Measurements from ENCODE around the gene MED29.

MED29 gene, protein sequence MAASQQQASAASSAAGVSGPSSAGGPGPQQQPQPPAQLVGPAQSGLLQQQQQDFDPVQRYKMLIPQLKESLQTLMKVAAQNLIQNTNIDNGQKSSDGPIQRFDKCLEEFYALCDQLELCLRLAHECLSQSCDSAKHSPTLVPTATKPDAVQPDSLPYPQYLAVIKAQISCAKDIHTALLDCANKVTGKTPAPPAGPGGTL

DNA sequence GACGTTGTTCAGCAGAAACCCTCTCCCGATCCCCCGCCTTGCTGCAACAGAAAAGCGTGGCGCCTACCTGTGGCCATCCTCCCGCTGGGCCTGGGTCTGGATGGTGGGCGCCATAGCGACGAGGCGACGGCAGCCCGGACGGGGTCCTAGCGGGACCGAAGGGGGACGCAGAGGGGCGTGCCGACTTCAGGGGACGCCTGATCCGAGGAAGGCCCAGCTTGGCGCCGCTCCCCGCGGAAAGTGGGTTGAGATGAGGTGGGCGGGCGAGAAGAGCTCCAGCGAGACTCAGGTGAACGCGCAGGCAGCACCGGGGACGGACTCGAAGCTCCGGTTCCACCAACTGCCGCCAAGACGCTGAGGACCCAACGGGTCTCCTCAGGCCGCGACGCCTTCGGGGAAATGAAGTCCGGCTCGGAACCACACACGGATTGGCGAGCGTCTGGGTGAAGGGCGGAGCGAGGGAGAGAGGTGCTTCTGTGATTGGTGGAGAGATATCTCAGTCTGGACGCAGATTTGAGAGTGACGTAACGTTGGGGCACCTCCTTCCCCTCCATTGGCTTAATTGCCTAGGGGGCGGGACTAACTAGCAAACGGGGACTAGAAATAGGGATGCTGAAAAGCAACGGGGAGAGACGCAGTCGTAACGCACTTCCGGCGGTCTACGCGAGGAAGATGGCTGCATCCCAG, at the start of gene MED29, which contains the start of gene PAF1:
MED29 (plus strand) TSS at position 628 of the 687 bp plus-strand sequence; CDS start at position 673, 45 bp downstream.
PAF1 (minus strand) TSS at position 356 of the 687 bp plus-strand sequence; CDS start at position 114, 242 bp downstream.
- DNase-seq, result peak; percentile 96

DNA sequence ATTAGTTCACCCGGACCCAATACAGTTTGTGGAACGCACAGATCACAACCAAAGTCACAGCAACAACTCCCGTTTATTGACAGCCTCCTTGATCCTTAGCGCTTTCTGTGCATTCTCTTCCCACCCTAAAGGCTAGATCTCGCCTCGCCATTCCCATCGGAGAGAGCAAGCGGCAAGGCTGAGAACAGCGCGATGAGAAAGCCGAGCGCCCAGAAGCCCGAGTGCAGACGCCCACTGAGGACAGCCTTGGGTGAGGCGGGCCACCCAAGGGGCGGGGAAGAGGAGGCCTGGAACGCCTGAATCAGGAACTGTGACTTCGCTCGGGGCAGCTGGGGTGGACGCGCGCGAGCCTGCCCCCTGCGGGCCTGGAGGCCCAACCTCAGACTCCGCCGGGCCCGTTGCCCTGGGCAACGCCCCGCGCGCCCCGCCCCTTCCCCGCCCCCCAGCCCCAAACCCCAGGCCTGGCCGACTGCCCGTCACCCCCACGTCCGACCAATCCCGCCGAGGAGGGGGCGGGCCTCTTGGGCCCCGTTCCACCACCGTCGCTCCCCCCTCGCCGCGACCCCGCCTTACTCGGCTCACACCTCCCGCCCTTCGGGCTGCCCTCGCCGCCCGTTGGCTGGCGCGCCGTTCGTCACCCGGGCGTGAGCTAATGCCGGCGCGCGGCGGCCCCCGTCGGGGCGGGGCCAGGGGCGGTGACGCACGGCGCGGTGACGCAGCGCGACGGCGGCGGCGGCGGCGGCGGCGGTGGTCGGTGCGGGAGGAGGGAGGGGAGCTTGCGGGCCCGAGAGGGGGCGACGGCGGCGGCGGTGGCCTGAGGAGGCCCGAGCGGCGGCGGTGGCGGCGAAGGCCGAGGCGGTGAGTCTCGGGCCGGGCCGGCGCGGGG, 49.2 kb upstream of the MED29 start, which contains the start of gene SAMD4B:
SAMD4B (plus strand) TSS at position 703 of the 886 bp plus-strand sequence. CDS start 14,473 bp downstream, outside the sequence.
- peak; percentile 93 for DNase-seq

DNA sequence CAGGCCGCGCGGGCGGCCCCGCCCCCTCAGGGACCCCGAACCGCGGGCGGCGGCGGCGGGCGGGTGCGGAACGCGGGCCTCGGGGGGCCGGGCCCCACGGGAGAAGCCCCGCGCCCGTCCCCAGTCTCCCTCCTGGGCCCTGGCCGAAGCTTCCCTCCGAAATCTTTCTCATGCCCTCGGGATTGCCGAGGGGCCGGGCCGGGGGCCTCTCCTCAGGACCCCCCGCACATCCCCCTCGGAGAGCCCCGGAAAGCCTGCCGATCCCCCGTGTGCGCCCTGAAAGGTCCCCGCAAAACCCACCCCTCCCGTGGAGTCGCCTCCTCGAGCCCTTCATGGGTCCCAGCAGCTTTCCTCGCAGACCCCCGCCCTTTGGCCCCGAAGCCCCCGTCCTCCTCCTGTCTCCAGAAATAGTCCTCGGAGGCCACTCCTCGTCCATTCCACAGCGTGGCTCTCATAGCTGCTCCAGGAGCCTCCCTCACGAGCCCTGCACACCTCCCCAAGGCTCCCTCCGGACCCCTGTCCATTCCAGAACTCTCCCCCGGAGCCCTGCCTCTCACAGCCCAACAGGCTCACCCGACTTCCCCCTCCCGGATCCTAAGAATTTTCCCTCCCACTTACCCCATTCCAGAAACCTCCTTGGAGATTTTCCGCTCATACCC, 48.4 kb upstream of the MED29 start:
- no peak for DNase-seq

DNA sequence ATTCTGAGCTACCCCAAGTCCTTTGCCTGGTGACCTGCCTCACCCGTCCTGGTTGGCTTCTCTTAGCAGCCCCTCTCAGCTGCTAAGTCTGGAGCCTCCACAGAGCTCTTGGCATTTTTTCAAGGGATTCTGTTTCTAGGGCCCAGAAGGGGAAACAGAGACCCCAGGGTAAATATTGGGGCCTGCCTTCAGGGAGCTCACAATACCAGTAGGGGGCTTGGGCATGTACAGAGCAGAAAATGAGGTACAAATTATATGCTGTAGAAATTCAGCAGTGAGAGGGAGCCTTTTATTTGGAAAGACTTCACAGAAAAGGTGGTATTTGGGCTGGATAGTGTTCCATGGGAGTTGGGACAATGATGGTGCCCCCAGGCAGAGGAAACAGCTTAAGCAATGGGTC, 45.2 kb upstream of the MED29 start:
- no peak for DNase-seq

- no peak for DNase-seq
Observed at GRCh38 chr19:39347332-39348164, 43.6 kb upstream of the MED29 start.

DNA sequence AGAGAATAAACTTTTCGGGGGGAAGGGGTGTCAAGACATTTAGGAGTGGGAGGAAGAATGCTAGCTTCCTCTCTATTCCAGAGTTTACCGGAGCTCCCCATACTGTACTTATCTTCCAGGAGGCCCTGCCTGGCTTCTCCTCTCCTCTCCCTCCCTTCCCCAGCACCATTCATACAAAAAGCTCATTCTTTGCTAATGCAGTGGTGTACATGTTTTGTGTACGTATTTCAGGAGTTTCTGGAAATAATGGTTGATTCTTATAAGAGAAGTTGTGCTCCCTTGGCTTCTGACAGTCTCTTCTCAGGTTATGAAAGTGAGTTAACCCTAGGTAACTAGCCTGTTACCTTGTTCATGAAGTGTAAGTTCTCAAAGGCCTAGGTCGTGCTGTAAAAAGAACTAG, 41.9 kb upstream of the MED29 start:
- no peak for DNase-seq

- no peak for DNase-seq
Observed at GRCh38 chr19:39350156-39350555, 41.0 kb upstream of the MED29 start.

DNA sequence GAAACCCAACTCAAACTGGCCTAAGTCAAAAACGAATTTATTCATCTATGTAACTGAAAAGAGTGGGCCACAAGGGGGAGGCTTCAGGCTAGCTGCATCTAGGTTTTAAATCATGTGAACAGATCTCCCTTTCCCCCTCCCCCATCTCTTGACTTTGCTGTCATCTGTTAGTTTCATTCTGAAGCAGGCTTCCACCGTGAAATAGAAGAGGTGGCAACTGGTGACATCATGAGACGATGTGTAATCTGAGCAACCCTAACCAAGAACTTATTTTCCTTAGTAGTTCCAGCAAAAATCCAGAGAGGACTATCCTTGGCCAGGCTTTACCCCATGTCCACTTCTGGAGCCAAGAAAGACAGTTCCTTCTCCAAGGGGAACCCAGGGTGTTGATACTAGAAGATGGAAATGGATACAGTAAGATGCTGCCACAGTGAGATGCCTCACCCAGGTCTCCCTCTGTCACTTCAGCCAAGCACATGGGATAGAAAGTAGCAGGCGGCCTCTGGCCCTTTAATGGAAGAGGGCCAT, 39.6 kb upstream of the MED29 start:
- no peak for DNase-seq

DNA sequence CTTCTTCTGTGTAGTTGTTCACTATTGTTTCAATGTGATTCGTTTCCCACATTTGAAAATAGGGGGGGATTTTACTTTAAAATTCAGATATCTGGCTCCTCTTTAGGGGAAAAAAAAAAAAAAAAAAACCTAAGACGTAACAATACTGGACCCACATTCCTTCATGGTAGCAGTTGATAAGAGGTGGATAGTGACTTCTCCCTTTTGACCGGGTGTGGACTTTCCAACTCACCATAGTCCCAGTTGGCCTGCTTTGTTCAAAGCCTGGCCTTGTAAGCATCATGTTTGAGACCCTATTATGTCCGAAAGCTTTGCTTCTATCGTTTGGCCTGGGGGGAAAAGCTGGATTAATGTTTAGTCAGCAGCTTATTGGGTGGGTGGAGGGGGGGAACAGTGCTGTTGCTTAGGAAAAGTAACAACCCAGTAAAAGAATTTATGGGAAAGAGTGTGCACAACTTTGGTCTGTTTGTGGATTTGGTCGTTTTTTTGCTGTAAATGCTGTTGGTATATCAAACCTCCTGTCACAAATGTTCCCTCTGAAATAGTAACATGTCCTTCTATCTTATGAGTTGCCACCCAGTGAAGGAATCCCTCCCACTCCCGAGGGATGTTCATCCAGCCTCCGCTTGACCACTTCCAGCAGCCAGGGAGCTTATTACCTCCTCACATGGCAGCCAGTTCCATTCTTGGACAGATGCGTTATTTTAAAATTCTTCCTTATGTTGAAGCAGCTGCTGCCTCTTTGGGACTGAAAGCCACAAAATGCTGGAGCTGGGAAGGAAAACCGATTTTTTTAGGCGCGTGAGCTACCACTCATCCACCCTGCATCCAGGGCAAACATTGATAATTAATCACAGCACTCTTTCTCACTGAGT, 38.6 kb upstream of the MED29 start:
- no peak for DNase-seq

- no peak for DNase-seq
Observed at GRCh38 chr19:39355253-39355652, 35.9 kb upstream of the MED29 start.

- no peak for DNase-seq
Observed at GRCh38 chr19:39356073-39356472, 35.1 kb upstream of the MED29 start.

- DNase-seq, result no peak
Observed at GRCh38 chr19:39356647-39357046, 34.5 kb upstream of the MED29 start.

DNA sequence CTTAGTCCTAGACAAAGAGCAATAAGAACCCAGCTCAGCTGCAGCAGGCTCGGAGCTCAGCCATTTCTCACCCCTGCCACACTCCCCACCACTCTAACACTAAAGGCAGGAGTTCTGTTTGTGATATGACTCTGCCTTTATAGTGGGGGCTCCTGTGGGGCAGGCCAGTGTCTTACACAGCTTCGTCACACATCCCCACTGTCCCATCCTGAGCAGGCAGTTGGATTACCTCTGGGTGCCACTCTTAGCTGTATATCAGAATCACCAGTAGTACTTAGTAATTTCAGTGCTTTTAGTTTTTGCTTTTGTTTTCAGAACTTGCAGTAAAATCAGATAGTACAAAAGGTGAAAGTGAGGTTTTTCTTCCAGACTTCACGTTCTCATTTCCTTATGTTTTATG, 32.2 kb upstream of the MED29 start:
- no peak for DNase-seq

DNA sequence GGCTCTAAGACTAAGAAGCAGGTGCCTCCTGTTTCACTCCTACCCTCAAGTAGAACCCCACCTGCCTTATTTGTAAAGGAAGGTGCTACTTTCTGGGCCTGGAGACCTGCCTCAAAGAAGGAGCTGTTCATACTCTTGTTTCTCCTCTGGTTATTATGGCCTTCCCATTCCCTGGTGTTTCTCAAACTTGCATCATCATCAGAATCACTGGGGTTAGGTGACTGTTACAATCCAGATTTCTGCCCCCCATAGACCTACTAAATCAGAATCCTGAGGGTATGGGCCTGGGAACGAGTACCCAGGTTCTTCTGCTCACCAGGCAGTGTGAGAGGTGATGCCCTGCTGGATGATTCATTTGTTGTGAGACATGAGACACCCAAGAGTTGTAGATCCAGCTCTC, 30.6 kb upstream of the MED29 start:
- DNase-seq, result no peak

DNA sequence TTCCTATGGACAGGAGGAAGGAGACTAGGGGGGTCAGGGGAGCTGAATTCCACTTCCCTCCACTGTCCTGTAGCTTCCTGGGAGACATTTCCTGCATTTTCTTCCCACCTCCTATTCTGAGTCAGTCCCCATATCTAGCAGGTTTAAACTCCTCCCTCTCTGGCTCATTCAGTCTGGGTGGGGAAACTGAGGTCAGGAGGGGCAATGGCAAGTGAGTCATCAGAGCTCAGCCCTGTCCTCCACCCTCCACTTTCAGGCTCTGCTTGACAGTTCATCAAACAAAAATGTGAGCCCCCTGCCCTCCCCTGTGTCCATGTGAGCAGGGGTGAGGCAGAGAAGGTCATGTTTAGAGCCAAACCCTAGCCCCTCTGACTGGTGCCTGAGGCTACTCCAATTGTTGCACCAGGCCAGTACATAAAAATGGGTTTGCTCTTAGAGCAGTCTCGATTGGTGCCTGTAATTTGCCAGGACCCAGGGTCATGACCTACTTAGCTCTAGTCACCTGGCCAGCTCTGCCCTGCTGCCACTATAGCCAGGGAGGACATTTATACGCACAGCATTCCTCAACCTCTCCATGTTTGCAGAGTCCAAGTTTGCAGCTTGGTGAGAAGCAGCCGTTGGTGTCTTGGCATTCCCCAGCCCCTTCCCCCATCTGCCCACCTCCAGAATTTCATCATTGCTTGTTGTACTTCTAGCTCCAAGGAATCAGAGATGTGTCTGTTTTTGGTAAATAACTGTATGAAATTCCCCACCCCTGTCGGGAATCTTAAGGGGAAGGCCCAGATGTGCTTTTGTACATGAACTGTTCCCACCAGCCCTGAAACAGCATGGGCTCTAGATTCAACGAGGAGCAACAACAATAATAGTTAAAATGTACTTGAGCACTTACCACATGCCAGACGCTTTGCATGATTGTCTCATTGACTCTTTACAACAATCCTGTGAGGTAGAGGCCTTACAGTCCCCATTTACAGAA, 28.2 kb upstream of the MED29 start:
- DNase-seq, result peak; percentile 63

DNA sequence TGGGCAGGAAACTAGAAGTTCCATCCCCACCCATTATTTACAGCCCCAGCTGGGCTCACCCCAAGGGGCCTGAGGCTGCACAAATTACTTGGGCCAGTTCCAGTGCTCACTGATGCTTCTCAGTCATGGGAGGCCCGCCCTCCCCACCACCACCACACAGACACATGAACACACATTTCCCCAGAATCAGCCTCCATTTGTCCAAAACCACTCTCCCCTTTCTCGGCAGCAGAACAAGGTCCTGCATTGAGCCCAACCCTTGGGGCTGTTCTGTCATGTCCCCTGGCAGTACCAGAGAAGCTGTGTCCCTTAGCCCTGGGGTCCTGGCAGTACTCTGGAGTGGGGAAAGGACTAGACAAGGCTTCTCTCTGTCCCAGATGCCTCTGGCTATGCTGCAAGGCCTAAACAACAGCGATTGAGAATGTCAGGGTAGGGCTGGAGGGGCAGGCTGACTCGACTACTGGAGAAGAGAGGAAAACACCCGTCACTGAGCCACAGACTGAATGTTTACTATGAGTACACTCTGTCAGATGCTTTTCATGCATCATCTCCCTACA, 27.2 kb upstream of the MED29 start:
- DNase-seq, result no peak

DNA sequence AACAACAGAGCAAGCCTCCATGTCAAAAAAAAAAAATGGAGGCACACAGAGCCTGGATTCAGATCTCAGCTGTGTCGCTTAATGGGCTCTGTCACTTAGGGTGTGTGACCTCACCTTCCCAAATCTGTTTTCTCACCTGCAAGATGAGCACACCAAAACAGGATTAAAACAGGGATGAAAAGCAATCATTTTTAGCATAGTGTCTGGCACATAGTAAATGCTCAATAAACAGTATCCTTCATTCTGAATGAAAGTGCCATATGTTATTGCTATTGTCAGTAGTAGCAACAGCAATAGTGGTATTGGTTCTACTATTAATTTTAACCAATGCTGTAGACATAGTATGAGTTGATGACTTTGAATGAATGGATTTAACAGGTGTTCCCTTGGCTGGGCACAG, 25.6 kb upstream of the MED29 start:
- DNase-seq, result no peak

DNA sequence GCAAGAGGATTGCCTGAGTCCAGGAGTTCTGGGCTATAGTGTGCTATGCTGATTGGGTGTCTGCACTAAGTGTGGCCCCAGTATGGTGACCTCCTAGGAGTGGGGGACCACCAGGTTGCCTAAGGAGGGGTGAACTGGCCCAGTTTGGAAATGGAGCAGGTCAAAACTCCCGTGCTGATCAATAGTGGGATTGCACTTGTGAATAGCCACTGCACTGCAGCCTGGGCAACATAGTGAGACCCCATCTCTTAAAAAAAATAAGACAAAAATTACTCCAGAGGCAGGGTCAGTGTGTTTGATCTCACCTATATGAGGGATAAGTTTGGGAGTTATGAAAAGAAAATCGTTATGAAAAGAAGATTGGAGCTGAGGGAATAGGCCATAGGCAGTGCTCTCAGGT, 22.0 kb upstream of the MED29 start:
- no peak for DNase-seq

DNA sequence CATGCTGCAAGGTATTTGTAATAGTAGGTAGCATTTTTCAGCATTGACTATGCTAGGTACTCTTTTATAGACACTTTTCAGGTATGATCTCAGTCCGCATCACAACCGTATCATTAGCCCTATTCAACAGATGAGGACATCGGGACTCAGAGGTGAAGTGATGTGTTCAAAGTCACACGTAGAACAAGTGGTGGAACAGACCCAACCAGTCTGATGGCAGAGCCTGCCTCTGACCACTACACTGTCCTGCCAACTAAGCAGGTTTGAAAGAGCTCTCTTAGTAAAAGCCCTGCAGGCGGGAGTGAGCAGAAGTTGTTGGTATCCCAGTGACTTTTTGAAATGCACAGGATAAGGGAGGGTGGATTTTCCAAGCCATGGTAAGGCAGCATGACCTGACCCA, 20.4 kb upstream of the MED29 start:
- DNase-seq, result no peak
